ENCODE measurements around the gene OLFM1.

Gene OLFM1

GRCh38 chr9:135100241-135100681 lies 12.8 kb downstream of the OLFM1 start:
- TF ChIP-seq CTCF (IDR thresholded peaks at IDR 0.05; ENCODE audit: low read depth, low read length) (no peak), EZH2phosphoT487 (IDR thresholded peaks at IDR 0.05; ENCODE audit: low read depth) (no peak)
- Histone ChIP-seq H3K4me3 (ENCODE audit: low read length) (no peak overlapping the region), H3K27me3 (ENCODE audit: low read depth, low read length) (peaks cover 22% of the 10 kb centered on the region; the same call in 1 of the 2 replicates)

GRCh38 chr9:135100725-135101410 lies 13.4 kb downstream of the OLFM1 start:
- Histone ChIP-seq H3K27ac (ENCODE audit: low read length) (no peak overlapping the region), H3K4me2 (ENCODE audit: low read length) (no peak overlapping the region), H4K20me1 (ENCODE audit: insufficient read depth, low read length) (no peaks in the 10 kb centered on the region), H2AFZ (ENCODE audit: low read depth, low read length) (no peak overlapping the region), H3K4me3 (ENCODE audit: low read length) (no peak overlapping the region), H3K9ac (ENCODE audit: low read length) (no peak overlapping the region), H3K27me3 (ENCODE audit: low read depth, low read length) (peaks cover 22% of the 10 kb centered on the region; the same call in 1 of the 2 replicates), H3K9me3 (ENCODE audit: insufficient read depth, low read length) (no peaks in the 10 kb centered on the region), H3K79me2 (ENCODE audit: low read length) (no peaks in the 10 kb centered on the region), H3K36me3 (replicated peaks; ENCODE audit: low read depth, low read length) (no peaks in the 10 kb centered on the region), H3K4me1 (ENCODE audit: low read length) (no peaks in the 10 kb centered on the region)
- TF ChIP-seq CTCF (IDR thresholded peaks at IDR 0.05; ENCODE audit: low read depth, low read length) (no peak), EZH2phosphoT487 (IDR thresholded peaks at IDR 0.05; ENCODE audit: low read depth) (no peak)

More at GRCh38 chr9:135100241-135100681, 12.8 kb downstream of the OLFM1 start:
- H3K27ac ChIP-seq (ENCODE audit: low read length): no peak overlapping the region
- H3K9me3 ChIP-seq (ENCODE audit: insufficient read depth, low read length): no peaks in the 10 kb centered on the region
- H3K79me2 ChIP-seq (ENCODE audit: low read length): no peaks in the 10 kb centered on the region
- no peak overlapping the region for H3K9ac ChIP-seq (ENCODE audit: low read length)
- H3K4me1 ChIP-seq (ENCODE audit: low read length): no peaks in the 10 kb centered on the region
- no peaks in the 10 kb centered on the region for H4K20me1 ChIP-seq (ENCODE audit: insufficient read depth, low read length)
- H3K36me3 ChIP-seq (replicated peaks; ENCODE audit: low read depth, low read length): no peaks in the 10 kb centered on the region
- no peak overlapping the region for H3K4me2 ChIP-seq (ENCODE audit: low read length)
- no peak overlapping the region for H2AFZ ChIP-seq (ENCODE audit: low read depth, low read length)

GRCh38 chr9:135101486-135101885 lies 14.0 kb downstream of the OLFM1 start:
- no peak overlapping the region for H3K27ac ChIP-seq (ENCODE audit: low read length)
- H3K79me2 ChIP-seq (ENCODE audit: low read length): no peaks in the 10 kb centered on the region
- no peaks in the 10 kb centered on the region for H3K9me3 ChIP-seq (ENCODE audit: insufficient read depth, low read length)
- H4K20me1 ChIP-seq (ENCODE audit: insufficient read depth, low read length): no peaks in the 10 kb centered on the region
- H3K27me3 ChIP-seq (ENCODE audit: low read depth, low read length): peaks cover 22% of the 10 kb centered on the region; the same call in 1 of the 2 replicates
- TF ChIP-seq EZH2phosphoT487 (IDR thresholded peaks at IDR 0.05; ENCODE audit: low read depth) (no peak), CTCF (IDR thresholded peaks at IDR 0.05; ENCODE audit: low read depth, low read length) (no peak)
- H3K36me3 ChIP-seq (replicated peaks; ENCODE audit: low read depth, low read length): no peaks in the 10 kb centered on the region
- no peak overlapping the region for H3K4me3 ChIP-seq (ENCODE audit: low read length)
- no peaks in the 10 kb centered on the region for H3K4me1 ChIP-seq (ENCODE audit: low read length)
- no peak overlapping the region for H3K4me2 ChIP-seq (ENCODE audit: low read length)
- H2AFZ ChIP-seq (ENCODE audit: low read depth, low read length): no peak overlapping the region
- H3K9ac ChIP-seq (ENCODE audit: low read length): no peak overlapping the region

- H3K27ac ChIP-seq (ENCODE audit: low read length): no peak overlapping the region
- no peak overlapping the region for H2AFZ ChIP-seq (ENCODE audit: low read depth, low read length)
- H3K79me2 ChIP-seq (ENCODE audit: low read length): no peaks in the 10 kb centered on the region
- no peaks in the 10 kb centered on the region for H3K9me3 ChIP-seq (ENCODE audit: insufficient read depth, low read length)
- no peaks in the 10 kb centered on the region for H3K36me3 ChIP-seq (replicated peaks; ENCODE audit: low read depth, low read length)
- H3K4me2 ChIP-seq (ENCODE audit: low read length): no peak overlapping the region
- H3K4me1 ChIP-seq (ENCODE audit: low read length): no peaks in the 10 kb centered on the region
- H3K27me3 ChIP-seq (ENCODE audit: low read depth, low read length): peaks cover 22% of the 10 kb centered on the region; the same call in 1 of the 2 replicates
- H3K4me3 ChIP-seq (ENCODE audit: low read length): no peak overlapping the region
- TF ChIP-seq CTCF (IDR thresholded peaks at IDR 0.05; ENCODE audit: low read depth, low read length): no peak
- no peak for TF ChIP-seq EZH2phosphoT487 (IDR thresholded peaks at IDR 0.05; ENCODE audit: low read depth)
- H4K20me1 ChIP-seq (ENCODE audit: insufficient read depth, low read length): no peaks in the 10 kb centered on the region
- H3K9ac ChIP-seq (ENCODE audit: low read length): no peak overlapping the region
Observed at GRCh38 chr9:135101926-135102325, 14.5 kb downstream of the OLFM1 start.
